Renal cortical epithelial cell (primary cell): Measurements from ENCODE around the gene SBNO2. TPM values are rescaled to one million over a fixed set of nuclear protein-coding genes. Genes with fewer than 3 reads are reported as not detected.
"Not testable (repeated sequence)": the region's sequence is repeated elsewhere in the genome, so short reads cannot be mapped to it uniquely, and the experiment has no call there.

Source experiments
- DNase-seq: peaks from one replicate; pipeline ENCODE4 v3.0.0-alpha.2; 2011; ENCODE audit warnings: low read depth
- total RNA-seq: library from RNA; depleted of rRNA; stranded (reverse); fragments of >200 nt; gene quantifications from 2 replicates; pipeline ENCODE4 v1.2.3, GENCODE V29; 2014

SBNO2 gene
- total RNA-seq = 40.5 and 113 TPM in 2 replicates

- DNase-seq = peak; percentile 53
These were observed at the start of gene SBNO2 for GRCh38 chr19:1173845-1174809. SBNO2 (minus strand) TSS chr19:1174268; CDS start chr19:1154276, 19,992 bp downstream.

DNA sequence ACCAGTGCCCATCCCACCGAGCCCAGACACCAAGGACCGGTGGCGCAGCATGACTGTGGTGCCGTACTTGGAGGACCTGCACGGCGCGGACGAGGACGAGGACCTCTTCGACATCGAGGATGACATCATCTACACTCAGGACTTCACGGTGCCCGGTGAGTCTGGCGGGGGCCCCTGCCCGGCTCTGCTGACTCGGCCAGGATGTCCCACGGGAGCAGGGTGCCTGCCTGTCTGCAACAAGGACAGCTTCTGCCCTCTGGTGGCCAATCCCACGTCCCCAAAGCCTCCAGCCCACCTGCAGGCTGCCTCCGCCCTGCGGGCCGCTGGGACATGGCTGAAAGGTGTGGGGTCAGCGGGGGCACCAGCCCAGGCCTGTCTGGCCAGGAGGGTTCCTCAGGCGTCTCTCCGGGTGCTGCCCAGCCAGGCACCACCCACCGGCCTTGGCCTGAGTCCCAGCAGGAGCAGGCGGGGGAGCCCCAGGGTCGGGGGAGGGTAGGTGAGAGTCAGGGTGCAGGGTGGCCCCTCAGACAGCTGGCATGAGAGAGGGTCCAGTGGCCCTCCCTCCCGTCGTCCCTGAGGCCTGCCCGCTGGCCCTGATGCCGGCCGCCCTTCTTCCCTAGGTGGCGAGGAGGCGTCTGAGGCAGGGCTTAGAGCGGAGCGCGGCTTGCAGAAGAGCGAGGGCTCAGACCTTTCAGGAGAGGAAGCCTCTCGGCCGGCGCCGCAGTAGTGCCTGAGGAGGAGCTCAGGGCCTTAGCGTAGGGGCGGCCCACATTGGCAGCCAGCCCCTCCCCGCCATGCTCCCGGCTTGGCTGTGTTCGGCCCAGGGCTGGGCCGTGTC lies 49.2 kb upstream of the SBNO2 start:
- DNase-seq = no peak

DNA sequence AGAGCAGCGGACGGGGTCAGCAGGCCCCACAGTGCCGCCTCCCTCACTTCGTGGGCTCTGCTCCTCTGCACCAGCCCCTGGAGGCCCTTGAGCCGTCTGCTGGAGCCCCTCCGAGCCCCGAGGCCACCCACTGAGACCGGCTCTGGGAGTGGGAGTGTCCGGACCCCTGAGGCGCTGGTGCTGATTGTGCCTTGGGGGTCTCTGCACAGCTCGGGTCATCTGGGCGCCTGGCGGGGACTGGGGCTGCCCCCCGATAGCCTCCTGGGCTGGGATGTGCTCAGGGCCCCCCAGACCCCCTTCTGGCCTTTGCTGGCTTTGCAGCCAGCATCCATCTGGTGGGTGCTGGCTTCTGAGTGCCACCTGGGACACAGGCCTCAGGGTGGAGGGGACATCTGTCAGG lies 48.3 kb upstream of the SBNO2 start:
- DNase-seq = no peak

DNA sequence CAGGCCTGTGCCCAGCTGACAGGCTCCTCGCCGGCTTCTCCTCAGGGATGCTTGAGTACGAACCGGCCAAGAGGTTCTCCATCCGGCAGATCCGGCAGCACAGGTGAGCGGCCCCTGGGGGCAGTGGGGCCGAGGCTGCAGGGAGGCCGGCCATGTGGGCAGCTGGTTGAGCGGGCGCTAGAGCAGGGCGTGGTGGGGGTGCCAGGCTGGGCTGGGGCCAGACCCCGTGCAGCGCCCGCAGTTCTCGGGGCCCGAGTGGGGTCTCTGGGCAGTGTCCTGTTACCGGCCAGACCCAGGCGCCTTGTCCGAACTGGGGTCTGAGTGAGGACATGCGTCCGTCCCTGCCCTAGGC lies 47.8 kb upstream of the SBNO2 start:
- no peak for DNase-seq

DNA sequence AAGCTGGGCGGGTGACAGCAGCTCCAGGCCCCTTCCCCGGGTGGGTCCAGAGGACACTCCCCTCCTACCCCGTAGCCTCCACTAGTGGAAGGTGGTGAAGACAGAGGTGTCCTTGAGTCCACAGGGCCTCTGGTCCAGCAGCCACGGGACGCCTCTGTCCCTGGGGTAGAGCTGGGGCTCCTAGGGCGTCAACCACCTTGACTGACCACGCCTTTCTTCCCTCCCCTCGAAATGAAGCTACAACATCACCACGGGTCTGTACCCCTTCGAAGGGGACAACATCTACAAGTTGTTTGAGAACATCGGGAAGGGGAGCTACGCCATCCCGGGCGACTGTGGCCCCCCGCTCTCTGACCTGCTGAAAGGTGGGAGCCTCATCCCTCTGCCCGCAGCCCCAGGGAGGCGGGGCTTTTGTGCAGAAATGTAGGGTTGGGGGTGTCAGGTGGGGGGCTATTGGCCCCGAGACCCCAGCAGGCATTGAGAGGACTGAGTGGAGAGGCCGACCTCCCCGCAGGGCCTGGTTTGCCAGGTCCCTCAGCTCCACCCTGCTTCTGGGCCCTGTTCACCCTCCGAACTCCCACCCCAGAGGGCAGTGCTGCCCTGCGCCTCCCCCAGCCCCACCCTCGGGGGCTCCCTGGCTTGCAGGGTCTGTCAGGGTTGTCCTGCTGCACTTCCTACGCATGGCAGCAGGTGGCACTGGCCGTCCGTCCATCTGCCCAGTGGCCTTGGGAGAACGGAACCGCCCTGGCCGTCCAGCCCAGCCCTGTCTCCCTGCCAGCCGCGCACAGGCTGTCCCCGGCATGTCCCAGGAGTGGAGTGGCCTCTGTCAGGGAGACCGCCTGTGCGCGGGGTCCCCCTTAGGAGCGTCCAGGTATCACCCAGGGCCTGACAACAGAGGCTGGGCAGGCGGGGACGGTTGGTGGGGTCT lies 47.2 kb upstream of the SBNO2 start:
- DNase-seq = no peak

GRCh38 chr19:1220477-1220930 lies 46.4 kb upstream of the SBNO2 start:
- no peak for DNase-seq

GRCh38 chr19:1219786-1220476 lies 45.9 kb upstream of the SBNO2 start:
- DNase-seq = no peak

DNA sequence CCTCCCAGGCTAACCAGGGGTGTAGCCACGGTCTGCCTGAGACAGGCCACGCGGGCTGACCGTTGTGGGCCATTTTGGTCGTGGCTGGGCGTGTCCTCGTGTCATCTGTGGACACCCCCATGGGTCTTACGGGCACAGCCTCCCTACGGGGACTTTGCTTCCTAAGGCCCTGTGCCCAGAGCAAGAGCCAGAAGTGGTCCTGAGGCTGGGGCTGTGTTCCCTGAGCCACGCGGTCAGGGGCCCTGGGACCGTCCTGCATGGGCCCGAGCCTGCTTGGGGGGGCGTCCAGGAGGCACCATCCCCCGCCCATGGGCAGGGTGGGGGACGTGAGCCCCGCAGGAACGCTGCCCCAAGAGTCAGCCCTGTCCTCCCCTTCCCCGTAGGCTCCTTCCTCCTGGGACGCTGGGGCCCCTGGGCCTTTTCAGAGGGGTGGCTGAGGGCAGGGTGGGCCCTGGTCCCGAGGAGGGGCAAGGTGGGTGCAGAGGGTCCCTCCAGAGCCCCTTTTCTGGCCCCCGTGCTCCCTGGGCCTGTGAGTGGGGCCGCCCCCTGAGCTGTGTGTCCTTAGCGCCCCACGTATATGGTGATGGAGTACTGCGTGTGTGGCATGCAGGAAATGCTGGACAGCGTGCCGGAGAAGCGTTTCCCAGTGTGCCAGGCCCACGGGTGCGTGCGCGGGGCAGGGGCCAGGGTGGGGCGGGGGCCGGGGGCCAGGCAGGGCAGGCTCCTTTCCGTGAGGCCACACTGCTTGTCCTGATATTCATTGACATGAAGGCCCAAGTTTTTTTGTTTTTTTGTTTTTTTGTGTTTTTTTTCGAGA lies 44.9 kb upstream of the SBNO2 start:
- no peak for DNase-seq

DNA sequence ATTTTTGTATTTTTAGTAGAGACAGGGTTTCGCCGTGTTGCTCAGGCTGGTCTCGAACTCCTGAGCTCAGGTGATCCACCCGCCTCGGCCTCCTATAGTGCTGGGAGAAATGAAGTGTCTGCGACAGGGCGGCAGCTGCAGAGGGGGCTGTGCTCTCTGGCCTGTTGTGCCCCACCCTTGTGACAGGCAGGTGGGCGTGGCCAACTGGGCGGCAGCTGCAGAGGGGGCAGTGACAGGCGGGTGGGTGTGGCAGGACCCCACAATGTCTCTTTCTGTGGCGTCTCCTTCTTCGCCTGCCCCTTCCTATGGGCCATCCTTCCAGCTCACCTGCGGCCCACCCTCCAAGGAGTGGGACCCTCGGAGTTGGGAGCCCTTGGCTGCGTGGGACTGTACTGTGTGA lies 43.3 kb upstream of the SBNO2 start:
- no peak for DNase-seq

GRCh38 chr19:1216756-1217155 lies 42.7 kb upstream of the SBNO2 start:
- DNase-seq = no peak

GRCh38 chr19:1214862-1215731 lies 41.0 kb upstream of the SBNO2 start:
- DNase-seq = peak; percentile 48

DNA sequence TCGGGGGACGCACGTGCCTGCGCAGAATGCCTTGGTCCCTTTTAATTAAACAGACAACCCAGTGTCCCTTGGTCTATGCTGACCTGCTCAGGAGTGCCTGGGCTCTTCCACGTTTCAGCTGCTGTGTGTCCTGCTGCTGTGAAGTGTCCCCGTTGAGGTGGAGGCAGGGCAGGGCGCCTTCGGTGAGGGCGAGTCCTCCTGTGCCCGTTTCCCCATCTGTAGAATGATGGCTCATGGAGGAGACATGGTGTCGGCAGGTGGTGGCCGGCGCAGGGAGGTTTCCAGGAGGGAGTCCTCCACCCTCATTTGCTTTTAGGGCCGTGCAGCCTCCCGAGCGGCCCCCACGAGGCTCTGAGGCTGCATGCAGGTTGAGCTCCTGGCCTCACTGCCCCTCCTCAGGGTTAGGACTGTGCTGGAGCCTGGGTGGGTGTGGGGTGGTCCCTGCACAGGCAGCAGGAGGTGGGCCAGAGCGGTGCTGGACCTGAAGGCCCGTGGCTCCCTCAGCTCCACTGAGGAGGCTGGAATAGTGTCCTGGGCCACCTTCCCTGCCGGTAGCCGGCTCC lies 40.3 kb upstream of the SBNO2 start:
- DNase-seq = no peak

DNA sequence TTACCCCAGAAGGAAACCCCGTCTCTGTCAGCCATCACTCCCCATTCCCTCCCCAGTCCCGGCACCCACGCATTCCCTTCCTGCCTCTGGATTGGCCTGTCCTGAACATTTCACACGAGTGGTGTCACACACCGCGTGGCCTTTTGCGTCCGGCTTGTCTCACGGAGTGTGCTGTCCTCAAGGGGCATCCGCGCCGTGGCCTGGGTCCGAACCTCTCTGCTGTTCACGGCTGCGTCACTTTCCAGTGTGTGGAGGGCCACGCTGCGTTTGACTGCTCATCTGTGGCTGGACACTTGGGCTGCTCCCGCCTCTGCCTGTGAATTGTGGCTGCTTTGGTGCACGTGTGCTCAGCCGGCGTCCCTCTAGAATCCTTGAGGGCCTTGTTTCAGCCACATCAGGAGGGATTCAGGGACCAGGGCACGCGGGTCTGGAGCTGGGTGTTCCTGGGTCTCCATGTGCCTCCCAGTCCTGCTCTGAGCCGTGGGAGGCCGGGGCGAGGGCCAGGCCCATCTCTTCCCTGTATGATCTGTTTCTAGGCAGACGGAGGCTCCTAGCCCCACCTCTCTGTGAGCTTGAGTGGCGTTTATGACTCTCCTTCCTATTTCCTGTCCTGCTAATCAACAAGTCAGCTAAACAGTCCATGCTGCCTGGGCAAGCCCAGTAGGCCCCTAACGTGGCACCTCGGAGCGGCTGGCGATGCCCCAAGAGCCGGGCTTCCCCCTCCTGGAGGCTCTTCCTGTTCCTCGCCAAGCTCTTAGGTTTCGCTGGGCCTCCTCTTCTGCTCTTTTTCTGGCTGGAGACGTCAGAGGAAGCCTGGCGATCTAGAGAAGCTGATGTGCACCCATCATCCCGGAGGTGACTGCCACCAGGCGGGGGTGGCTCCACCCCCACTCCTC lies 39.6 kb upstream of the SBNO2 start:
- peak; percentile 66 for DNase-seq

GRCh38 chr19:1211494-1212234 lies 37.6 kb upstream of the SBNO2 start:
- no peak for DNase-seq

DNA sequence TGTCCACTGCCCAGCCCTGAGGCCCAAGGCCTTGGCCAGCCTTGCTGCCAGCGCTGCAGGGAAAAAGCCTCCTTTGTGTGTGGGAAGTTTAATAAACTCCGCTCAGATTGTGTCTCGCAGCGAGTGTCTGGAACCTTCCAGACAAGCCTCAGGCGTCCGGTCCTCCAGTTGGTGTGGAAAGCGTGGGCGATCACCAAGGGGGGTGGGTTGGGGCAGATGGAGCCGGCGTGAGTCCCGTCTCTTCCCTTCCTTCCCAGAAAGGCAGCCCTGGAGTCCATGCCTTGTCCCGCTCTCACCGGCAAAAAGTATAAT lies 36.1 kb upstream of the SBNO2 start:
- no peak for DNase-seq

GRCh38 chr19:1208830-1209229 lies 34.8 kb upstream of the SBNO2 start:
- not testable (repeated sequence) for DNase-seq

GRCh38 chr19:1206864-1207450 lies 32.9 kb upstream of the SBNO2 start:
- DNase-seq = no peak
